Hematopoietic multipotent progenitor cell treated with erythropoietin and hydrocortisone succinate and interleukin-3 and kit ligand, for 6 days (in vitro differentiated cells): ENCODE measurements around the gene MAD1L1.
A peak's percentile ranks its signal among the peaks of the same experiment; 100 is the strongest.
"Not testable (repeated sequence)": the region's sequence is repeated elsewhere in the genome, so short reads cannot be mapped to it uniquely, and the experiment has no call there.

Experiments
- DNase-seq: peaks from one replicate; pipeline ENCODE4 v3.0.0-alpha.2; 2015

Gene MAD1L1

GRCh38 chr7:1931951-1932270, 300.8 kb downstream of the MAD1L1 start:
- DNase-seq, result no peak

- no peak for DNase-seq
Observed at GRCh38 chr7:1931256-1931950, 301.3 kb downstream of the MAD1L1 start.

GRCh38 chr7:1930381-1931065, 302.2 kb downstream of the MAD1L1 start:
- no peak for DNase-seq

GRCh38 chr7:1929349-1929925, 303.3 kb downstream of the MAD1L1 start:
- DNase-seq, result not testable (repeated sequence)

GRCh38 chr7:1928645-1929348, 303.9 kb downstream of the MAD1L1 start:
- DNase-seq, result no peak

- no peak for DNase-seq
Observed at GRCh38 chr7:1927937-1928644, 304.7 kb downstream of the MAD1L1 start.

- DNase-seq, result no peak
Observed at GRCh38 chr7:1926908-1927306, 305.8 kb downstream of the MAD1L1 start.

GRCh38 chr7:1925973-1926907, 306.5 kb downstream of the MAD1L1 start:
- peak; percentile 64 for DNase-seq

- DNase-seq, result peak; percentile 58
Observed at GRCh38 chr7:1925349-1925748, 307.4 kb downstream of the MAD1L1 start.

- peak; percentile 39 for DNase-seq
Observed at GRCh38 chr7:1924258-1924817, 308.4 kb downstream of the MAD1L1 start.

- DNase-seq, result no peak
Observed at GRCh38 chr7:1923409-1924257, 309.1 kb downstream of the MAD1L1 start.

- DNase-seq, result peak; percentile 37
Observed at GRCh38 chr7:1922870-1923236, 309.9 kb downstream of the MAD1L1 start.

- DNase-seq, result peak; percentile 30
Observed at GRCh38 chr7:1922071-1922869, 310.5 kb downstream of the MAD1L1 start.

GRCh38 chr7:1920881-1921280, 311.9 kb downstream of the MAD1L1 start:
- no peak for DNase-seq

GRCh38 chr7:1920266-1920681, 312.5 kb downstream of the MAD1L1 start:
- peak; percentile 55 for DNase-seq

GRCh38 chr7:1919539-1920265, 313.0 kb downstream of the MAD1L1 start:
- DNase-seq, result peak; percentile 74

- no peak for DNase-seq
Observed at GRCh38 chr7:1918881-1919525, 313.7 kb downstream of the MAD1L1 start.

GRCh38 chr7:1918063-1918645, 314.6 kb downstream of the MAD1L1 start:
- no peak for DNase-seq
